Omental fat pad (tissue), 4 donors: ENCODE data around the gene PRDM16. TPM values are rescaled to one million over a fixed set of nuclear protein-coding genes. Genes with fewer than 3 reads are reported as not detected.

ENCODE experiments used
- ATAC-seq: fragments of 150-250 bp; one replicate; pipeline ENCODE4 v1.9.1; 2016; ENCODE audit warnings: mild to moderate bottlenecking, moderate library complexity; ENCODE audit not compliant: low FRiP score
- DNase-seq: peaks from one replicate; pipeline ENCODE4 v3.0.0-alpha.2; 2019; ENCODE audit warnings: low spot score
- CTCF ChIP-seq, 3 donors: fragments of 450-650 bp; IDR thresholded peaks; one replicate each; pipeline ENCODE4 v1.5.1; 2016 to 2017; ENCODE audit warnings: antibody characterized with exemption in 3 of 3, mild to moderate bottlenecking in 3 of 3, moderate library complexity in 2 of 3
- total RNA-seq, 4 donors: library from RNA; depleted of rRNA; stranded (reverse); fragments of >200 nt; gene quantifications; one replicate each; pipeline ENCODE4 v1.1.0, GENCODE V29; 2016

The PRDM16 gene
- total RNA-seq, 4 donors from 2014 or later: 0.19 to 3.8 (median 1.8) TPM

GRCh38 chr1:3192825-3193224 is 123.8 kb downstream of the PRDM16 start:
- DNase-seq: no peak
- TF ChIP-seq CTCF (IDR thresholded peaks at IDR 0.05): no peak
- ATAC-seq: no peak

- DNase-seq (no peak), ATAC-seq (no peak)
- TF ChIP-seq CTCF (IDR thresholded peaks at IDR 0.05): no peak
Measured at GRCh38 chr1:3193811-3194210, 124.8 kb downstream of the PRDM16 start.

GRCh38 chr1:3194760-3195479 is 125.9 kb downstream of the PRDM16 start:
- ATAC-seq (no peak), DNase-seq (no peak)
- TF ChIP-seq CTCF (IDR thresholded peaks at IDR 0.05): no peak

- no peak for DNase-seq
- TF ChIP-seq CTCF (IDR thresholded peaks at IDR 0.05): no peak
- ATAC-seq: no peak
Measured at GRCh38 chr1:3195480-3195815, 126.4 kb downstream of the PRDM16 start.

- no peak for TF ChIP-seq CTCF (IDR thresholded peaks at IDR 0.05)
- DNase-seq: no peak
- ATAC-seq: no peak
Measured at GRCh38 chr1:3195966-3196515, 127.0 kb downstream of the PRDM16 start.

- ATAC-seq: no peak
Measured at GRCh38 chr1:3196577-3197245, 127.7 kb downstream of the PRDM16 start.

More at GRCh38 chr1:3196577-3197245, 127.7 kb downstream of the PRDM16 start:
- no peak for TF ChIP-seq CTCF (IDR thresholded peaks at IDR 0.05)
- DNase-seq: no peak
